Measurements from ENCODE around the gene CYP24A1.

The CYP24A1 gene

GRCh38 chr20:54201268-54201846 lies 27.6 kb upstream of the CYP24A1 start:
- DNase-seq (ENCODE audit: low spot score), result no peak

GRCh38 chr20:54200487-54201267 lies 26.9 kb upstream of the CYP24A1 start:
- DNase-seq (ENCODE audit: low spot score), result no peak

GRCh38 chr20:54199721-54200176 lies 26.0 kb upstream of the CYP24A1 start:
- DNase-seq (ENCODE audit: low spot score), result peak; percentile 61

DNA sequence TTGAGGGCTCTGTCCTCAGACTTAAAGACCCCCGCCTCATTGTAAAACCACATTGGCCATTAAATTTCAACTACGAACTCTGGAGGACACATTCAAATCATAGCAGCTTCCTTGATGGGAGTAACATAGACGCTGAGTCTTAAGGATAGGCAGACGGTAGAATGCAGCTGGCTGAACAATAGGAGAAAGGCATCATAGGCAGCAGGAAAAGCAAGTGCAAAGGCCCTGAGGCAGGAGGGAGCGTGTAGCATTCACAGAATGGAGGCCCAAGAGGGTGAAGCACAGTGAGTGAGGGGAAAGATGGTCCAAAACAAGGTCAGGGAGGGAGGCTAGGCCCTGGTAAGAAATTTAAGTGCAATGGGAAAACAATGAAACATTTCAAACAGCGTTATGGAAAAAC lies 25.5 kb upstream of the CYP24A1 start:
- no peak for DNase-seq (ENCODE audit: low spot score)

- DNase-seq (ENCODE audit: low spot score), result no peak
Observed at GRCh38 chr20:54197621-54198604, 24.1 kb upstream of the CYP24A1 start.

DNA sequence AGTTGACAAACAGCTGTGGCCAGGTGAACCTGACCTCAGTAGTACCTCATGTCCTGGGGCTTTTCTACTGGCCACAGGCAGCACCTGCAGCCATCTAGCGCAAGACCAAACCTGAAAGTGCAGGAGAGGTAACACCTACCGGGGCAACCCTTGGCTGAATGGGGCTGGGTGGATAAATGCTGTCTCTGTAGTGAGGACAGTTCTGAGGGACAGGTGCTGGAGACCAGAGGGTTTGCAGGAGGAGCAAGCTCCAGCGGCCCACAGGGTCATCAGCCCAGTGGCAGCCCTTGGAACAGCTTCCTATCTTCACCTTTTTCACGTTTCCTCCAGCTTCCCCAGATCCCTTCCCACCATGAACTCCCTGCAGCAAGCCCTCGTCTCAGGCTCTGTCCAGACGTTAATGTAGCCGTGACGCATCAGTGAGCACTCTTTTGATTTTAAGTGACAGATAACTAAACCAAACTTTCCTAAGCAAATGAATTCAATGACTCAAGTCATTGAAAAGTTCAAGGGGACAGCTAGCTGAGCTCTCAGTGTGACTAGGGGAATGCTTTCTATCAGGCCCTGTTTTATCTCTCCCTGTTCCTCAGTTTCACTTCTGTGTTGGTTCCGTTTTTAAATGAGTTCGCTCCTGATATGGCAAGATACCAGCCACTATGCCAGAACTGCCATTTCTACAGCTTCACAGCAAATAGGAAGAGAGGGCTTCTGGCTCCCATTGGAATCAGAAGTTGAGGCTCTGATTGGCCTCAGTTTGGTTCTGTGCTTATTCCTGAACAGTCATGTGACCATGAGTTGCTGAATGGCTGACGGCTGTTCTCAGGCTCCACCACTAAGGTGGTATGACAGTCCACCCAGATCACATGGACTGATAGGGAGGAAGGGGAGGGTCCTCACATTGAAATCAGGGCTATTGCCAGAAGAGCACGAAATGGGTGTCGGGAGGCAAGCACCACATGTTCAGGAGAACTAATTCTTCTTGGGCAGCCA lies 22.0 kb upstream of the CYP24A1 start:
- no peak for DNase-seq (ENCODE audit: low spot score)

DNA sequence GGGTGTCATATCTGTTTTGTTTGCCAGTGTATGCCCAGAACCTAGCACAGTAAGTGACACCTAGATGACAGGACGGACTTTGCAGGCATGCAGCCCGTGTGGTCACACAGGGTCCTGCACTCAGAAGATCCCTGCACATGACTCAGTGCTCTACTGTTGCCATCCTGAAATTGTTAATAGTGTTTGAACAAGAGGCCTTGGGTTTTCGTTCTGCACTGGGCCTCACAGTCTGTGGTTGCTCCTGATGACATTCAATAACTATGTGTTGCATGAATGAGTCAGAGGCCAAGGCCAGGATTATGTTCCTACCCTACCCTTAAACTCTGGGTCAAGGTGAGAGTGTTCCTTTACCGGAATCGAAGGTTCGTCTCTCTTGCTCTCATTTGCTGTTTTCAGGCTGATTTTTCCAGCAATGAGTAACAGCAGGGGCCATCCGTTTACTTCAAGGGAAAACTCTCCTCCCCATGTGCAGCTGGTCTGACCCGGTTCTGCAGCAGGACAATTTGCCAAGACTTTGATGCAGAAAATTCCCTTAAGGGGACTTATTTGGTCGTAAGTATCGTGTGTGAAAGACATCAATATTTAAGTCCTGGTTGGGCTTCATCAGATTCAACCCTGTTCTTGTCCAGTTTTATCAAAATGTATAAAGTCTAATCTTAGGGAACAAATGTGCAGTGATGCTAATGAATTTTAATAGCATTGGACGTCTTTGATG lies 21.1 kb upstream of the CYP24A1 start:
- no peak for DNase-seq (ENCODE audit: low spot score)

DNA sequence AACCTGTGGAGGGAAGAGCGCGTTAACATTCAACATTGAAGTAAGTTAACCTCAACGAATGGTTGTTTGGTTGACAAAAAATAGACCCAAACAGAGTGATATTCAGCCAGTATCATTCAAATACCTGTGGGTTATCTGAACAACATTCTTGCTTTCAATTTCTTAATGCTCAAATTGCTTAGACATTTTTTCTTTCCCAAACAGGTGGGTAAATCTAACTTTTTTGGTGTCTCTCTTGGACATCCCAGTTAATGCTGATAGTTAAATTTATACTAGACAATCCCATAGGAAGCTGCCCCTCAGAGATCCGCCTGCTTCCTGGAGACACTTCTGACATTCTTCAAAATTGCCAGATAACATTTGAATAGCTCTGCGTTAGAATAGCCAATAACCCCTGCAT lies 20.0 kb upstream of the CYP24A1 start:
- DNase-seq (ENCODE audit: low spot score), result no peak

DNA sequence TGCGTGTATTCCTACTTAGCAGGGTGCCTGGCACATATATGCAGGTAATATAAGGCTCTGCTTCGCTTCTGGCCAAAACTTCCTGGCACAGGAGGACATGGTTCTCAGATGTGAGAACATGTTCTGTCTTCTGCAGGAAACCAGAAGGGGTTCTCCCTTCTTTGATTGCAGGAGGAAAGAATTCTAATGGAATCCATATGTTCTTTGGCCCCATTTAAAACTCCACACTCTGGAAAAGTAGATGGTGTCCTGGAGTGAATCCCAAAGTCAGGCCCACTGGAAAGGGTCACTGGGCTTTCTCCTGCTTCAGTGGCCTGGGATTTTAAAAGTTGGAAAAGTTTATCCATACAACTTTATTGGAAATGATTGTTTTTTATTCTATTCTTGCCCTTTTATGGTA lies 16.4 kb upstream of the CYP24A1 start:
- no peak for DNase-seq (ENCODE audit: low spot score)

DNA sequence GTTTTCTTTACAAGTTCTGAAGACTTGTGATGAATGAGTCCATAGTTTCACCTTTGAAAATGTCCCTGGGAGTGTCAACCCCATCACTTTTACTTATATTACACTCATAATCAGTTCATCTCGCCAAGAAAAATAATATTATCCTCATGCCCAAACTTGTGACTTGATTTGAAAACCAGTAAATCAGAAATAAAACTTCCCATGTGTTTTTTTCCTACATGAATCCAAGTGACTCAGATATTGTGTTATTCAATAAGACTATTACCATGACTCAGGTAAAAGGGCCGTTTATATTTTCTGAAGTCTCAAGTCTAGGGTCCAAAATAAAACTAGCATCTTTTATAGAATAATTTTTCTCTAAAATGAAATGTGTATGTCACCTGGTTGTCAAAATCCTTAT lies 15.8 kb upstream of the CYP24A1 start:
- no peak for DNase-seq (ENCODE audit: low spot score)

DNA sequence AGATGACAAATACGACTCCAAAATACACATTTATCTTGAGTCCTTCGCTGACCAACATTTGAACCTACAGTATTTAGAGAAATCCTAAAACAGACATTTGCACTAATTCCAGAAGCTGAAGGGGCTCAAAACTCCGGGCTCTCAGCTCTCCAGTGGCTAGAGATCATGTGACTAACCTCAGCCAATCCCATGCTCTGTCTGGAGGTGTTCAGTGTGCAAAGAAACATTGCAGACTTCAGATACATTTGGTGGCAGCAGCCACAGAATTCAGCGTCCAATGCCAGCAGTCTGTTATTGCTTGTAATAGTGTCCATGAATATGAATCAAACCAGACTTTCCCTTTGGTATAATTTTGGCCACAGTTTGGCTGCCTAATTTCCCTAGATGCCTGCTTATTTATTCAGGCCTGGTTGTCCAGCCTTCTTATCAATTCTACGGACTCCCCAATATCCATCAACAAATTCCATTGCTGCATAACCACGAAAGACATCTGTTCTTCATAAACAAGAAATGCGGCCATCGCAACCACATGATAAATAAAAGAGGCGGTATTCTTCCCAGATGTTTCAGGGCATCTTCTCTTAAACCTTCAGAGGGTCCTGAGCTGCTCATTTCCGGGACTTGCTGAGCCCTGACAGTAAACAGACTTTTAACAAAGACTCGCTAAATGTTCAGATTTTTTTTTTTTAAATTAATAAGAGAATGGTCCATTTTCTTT lies 14.5 kb upstream of the CYP24A1 start:
- DNase-seq (ENCODE audit: low spot score), result no peak

DNA sequence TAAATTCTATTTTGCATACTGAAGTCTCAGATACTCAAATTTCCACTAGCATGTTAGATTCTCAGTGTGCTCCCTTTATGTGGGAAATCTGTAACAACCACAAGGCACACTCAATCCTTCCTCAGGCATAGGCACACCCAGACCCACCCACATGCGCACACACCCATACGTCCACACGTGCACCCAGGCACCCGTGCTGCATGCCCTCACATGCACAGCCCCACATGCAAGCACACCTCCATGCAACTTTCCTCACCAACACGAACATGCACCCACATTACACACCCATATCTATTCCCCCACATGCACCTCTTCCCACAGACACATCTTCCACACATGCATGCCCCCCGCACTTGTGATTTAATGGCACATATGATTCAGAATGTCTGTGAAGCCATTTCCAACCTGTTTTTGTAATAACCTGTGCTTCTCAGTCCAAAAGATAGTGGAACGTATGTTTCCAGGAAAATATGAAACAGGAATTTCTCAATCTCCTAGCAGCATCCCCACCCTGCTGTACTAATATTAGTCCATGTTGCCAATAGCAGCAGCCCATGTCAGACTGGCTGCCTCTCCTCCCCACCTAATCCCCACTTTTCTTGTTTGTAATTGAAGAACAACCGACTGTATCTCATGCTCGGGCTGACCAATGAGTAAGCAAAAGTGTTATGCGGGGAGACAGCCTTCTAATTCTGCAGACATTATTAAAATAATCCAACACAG lies 11.3 kb upstream of the CYP24A1 start:
- DNase-seq (ENCODE audit: low spot score), result no peak

- DNase-seq (ENCODE audit: low spot score), result no peak
Observed at GRCh38 chr20:54184071-54184470, 10.3 kb upstream of the CYP24A1 start.

DNA sequence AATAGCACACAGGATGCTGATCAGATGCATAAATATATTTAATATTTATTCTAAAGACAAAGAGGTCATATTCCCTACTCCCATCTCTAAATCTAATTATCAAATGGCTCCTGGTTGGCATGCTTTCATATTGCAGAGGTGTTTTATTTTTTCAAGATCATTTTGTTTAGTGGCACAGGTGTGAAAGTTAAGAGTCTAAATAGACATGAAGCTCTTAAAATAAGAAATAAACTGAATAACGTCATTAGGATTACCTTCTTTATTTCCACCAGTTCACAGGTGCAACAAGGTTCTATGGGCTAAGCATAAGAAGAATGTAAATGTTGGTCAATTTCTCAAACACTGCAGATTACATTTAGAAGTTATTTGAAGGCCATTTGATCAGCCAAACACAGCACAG lies 7.1 kb upstream of the CYP24A1 start:
- no peak for DNase-seq (ENCODE audit: low spot score)

GRCh38 chr20:54179946-54180345 lies 6.2 kb upstream of the CYP24A1 start:
- no peak for DNase-seq (ENCODE audit: low spot score)

DNA sequence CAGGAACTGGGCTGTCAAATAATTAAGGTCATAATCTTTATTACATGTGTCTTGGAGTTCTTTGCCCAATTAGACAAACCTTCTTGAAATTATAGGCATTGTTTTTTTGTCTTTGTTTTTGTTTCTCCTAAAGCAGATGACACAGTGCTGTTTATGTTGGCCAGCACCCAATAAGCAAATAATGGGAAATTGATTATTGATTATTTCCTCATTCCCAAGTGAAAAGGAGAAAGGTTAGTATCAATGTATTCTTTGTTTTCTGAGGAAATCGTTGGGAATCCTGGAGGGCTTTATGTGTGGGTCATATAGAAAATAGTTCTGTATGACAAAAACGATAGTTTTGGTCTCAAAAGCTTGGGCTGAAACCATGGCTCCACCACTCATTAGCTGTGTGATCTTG lies 4.5 kb upstream of the CYP24A1 start:
- no peak for DNase-seq (ENCODE audit: low spot score)

DNA sequence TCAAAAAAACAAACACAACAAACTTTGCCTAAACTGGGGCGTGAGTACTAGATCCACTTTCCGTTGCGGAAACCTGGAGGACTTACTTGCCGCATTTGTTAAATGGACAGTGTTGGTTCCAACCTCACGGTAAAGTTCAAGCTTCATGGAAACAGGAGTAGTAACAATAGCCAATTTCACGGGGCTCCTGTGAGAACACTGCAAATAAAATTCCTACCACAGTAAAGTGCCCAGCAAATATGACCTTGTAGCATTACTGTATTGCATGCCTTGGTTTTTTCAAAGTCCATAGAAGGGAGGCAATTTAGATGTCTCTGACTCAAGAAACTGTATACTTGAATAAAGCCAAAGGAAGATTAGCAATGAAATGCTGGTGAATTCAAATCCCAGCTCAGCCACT lies 3.6 kb upstream of the CYP24A1 start:
- no peak for DNase-seq (ENCODE audit: low spot score)

DNA sequence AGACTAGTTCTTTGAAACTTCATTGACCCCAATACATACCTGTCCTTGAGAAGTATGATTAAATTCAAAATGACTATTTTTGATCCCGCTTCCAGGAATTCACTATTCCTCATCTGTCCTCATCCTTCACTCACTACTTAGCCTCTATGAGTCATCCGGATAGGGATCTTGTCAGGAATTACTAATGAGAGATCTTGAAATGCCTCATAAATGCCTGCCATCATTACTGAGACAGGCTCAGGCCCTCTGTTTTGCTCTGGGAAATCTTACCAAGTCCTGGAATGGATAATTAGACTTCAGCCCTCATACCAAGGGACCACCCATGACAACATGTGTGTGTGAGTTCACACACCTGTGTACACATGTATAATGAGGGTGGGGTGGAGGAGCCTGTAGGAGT lies 2.8 kb upstream of the CYP24A1 start:
- DNase-seq (ENCODE audit: low spot score), result no peak

- no peak for DNase-seq (ENCODE audit: low spot score)
Observed at GRCh38 chr20:54174457-54175175, 830 bp upstream of the CYP24A1 start.
